Astrocyte (in vitro differentiated cells and primary cell): Measurements from ENCODE around the gene MTA1.

Source experiments
- CTCF ChIP-seq: IDR thresholded peaks from 2 replicates; pipeline ENCODE4 v1.5.1; 2011; ENCODE audit warnings: low read depth, mild to moderate bottlenecking, inconsistent platforms, low read length, moderate library complexity; ENCODE audit not compliant: insufficient read depth
- EZH2 ChIP-seq: IDR thresholded peaks from 2 replicates; pipeline ENCODE4 v1.6.1; 2012; ENCODE audit warnings: mild to moderate bottlenecking, low read length, inconsistent platforms; ENCODE audit not compliant: insufficient read depth

DNA sequence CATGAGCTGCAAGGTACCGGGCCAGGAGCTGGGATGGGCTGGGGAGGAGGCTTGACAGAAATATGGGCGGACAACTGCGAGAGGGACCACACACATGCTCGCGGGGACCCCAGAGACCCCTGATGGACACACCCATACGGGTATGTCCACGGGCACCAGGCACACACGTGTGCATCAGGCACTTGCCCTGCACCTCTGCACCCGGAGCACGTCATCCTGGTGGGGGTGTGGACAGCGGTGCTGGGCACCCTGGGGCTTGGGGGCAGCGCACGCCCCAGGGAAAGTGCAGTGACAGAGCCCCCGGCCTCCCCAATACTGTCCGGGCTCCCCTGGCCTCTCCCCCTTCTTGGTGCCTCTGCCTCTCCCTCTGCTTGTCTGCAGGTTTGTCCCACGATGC is 65.4 kb downstream of the MTA1 start:
- TF ChIP-seq CTCF (no peak), EZH2 (no peak)
